Measurements from ENCODE around the gene MARCHF5.

The MARCHF5 gene

GRCh38 chr10:92242910-92243671 lies 47.9 kb upstream of the MARCHF5 start:
- Histone ChIP-seq H3K9me2 (replicated peaks; ENCODE audit: insufficient read depth, low read length) (no peaks in the 10 kb centered on the region), H4K20me1 (ENCODE audit: low read depth, low read length) (0 out of 2 replicates have a peak, but pooled peaks cover 2% of the 10 kb centered on the region), H3K27me3 (ENCODE audit: low read length) (no peaks in the 10 kb centered on the region), H3F3A (ENCODE audit: insufficient read depth) (peaks cover 16% of the 10 kb centered on the region), H3K36me3 (ENCODE audit: low read length) (no peaks in the 10 kb centered on the region), H3K27ac (ENCODE audit: low read depth, low read length) (no peak overlapping the region), H2AFZ (ENCODE audit: low read depth, low read length, severe bottlenecking) (no peak overlapping the region), H3K4me3 (ENCODE audit: insufficient read depth, low read length, poor library complexity, severe bottlenecking) (no peak overlapping the region), H3K4me2 (ENCODE audit: low read depth, low read length, poor library complexity, severe bottlenecking) (peak overlapping the region; percentile 37), H3K9me3 (ENCODE audit: insufficient read depth, low read length) (no peaks in the 10 kb centered on the region), H3K79me2 (ENCODE audit: insufficient read depth, low read length) (no peaks in the 10 kb centered on the region), H3K9ac (ENCODE audit: low read length) (no peak overlapping the region)
- no peak for TF ChIP-seq EZH2phosphoT487 (conservative IDR thresholded peaks at IDR 0.05; ENCODE audit: low read length)

- TF ChIP-seq EZH2phosphoT487 (conservative IDR thresholded peaks at IDR 0.05; ENCODE audit: low read length) (no peak), CTCF (IDR thresholded peaks at IDR 0.05; ENCODE audit: insufficient read depth, low read length, poor library complexity, severe bottlenecking) (no peak)
- 0 out of 2 replicates have a peak, but pooled peaks cover 2% of the 10 kb centered on the region for H4K20me1 ChIP-seq (ENCODE audit: low read depth, low read length)
- no peaks in the 10 kb centered on the region for H3K79me2 ChIP-seq (ENCODE audit: insufficient read depth, low read length)
These were observed 46.2 kb upstream of the MARCHF5 start for GRCh38 chr10:92244796-92245195.

GRCh38 chr10:92248566-92248965 lies 42.4 kb upstream of the MARCHF5 start:
- no peaks in the 10 kb centered on the region for H3K9me2 ChIP-seq (replicated peaks; ENCODE audit: insufficient read depth, low read length)
- no peaks in the 10 kb centered on the region for H3K36me3 ChIP-seq (ENCODE audit: low read length)
- no peaks in the 10 kb centered on the region for H3K9me3 ChIP-seq (ENCODE audit: insufficient read depth, low read length)
- H4K20me1 ChIP-seq (ENCODE audit: low read depth, low read length): no peaks in the 10 kb centered on the region
- no peak overlapping the region for H3K27ac ChIP-seq (ENCODE audit: low read depth, low read length)
- H3K9ac ChIP-seq (ENCODE audit: low read length): no peak overlapping the region
- no peak overlapping the region for H3K4me2 ChIP-seq (ENCODE audit: low read depth, low read length, poor library complexity, severe bottlenecking)
- H3K79me2 ChIP-seq (ENCODE audit: insufficient read depth, low read length): no peaks in the 10 kb centered on the region
- 0 out of 2 replicates have a peak, but pooled peaks cover under 1% of the 10 kb centered on the region for H3F3A ChIP-seq (ENCODE audit: insufficient read depth)
- H3K4me3 ChIP-seq (ENCODE audit: insufficient read depth, low read length, poor library complexity, severe bottlenecking): no peak overlapping the region
- TF ChIP-seq EZH2phosphoT487 (conservative IDR thresholded peaks at IDR 0.05; ENCODE audit: low read length): no peak
- TF ChIP-seq CTCF (IDR thresholded peaks at IDR 0.05; ENCODE audit: insufficient read depth, low read length, poor library complexity, severe bottlenecking): no peak
- H3K27me3 ChIP-seq (ENCODE audit: low read length): no peaks in the 10 kb centered on the region
- no peak overlapping the region for H2AFZ ChIP-seq (ENCODE audit: low read depth, low read length, severe bottlenecking)

More at GRCh38 chr10:92244796-92245195, 46.2 kb upstream of the MARCHF5 start:
- Histone ChIP-seq H3K9me3 (ENCODE audit: insufficient read depth, low read length) (no peaks in the 10 kb centered on the region), H3K36me3 (ENCODE audit: low read length) (no peaks in the 10 kb centered on the region), H3F3A (ENCODE audit: insufficient read depth) (peaks cover 16% of the 10 kb centered on the region), H3K4me2 (ENCODE audit: low read depth, low read length, poor library complexity, severe bottlenecking) (no peak overlapping the region), H3K4me3 (ENCODE audit: insufficient read depth, low read length, poor library complexity, severe bottlenecking) (no peak overlapping the region), H3K27me3 (ENCODE audit: low read length) (no peaks in the 10 kb centered on the region), H2AFZ (ENCODE audit: low read depth, low read length, severe bottlenecking) (no peak overlapping the region), H3K9me2 (replicated peaks; ENCODE audit: insufficient read depth, low read length) (no peaks in the 10 kb centered on the region), H3K27ac (ENCODE audit: low read depth, low read length) (no peak overlapping the region), H3K9ac (ENCODE audit: low read length) (no peak overlapping the region)

- Histone ChIP-seq H4K20me1 (ENCODE audit: low read depth, low read length) (no peaks in the 10 kb centered on the region), H3K9me3 (ENCODE audit: insufficient read depth, low read length) (no peaks in the 10 kb centered on the region), H3K27ac (ENCODE audit: low read depth, low read length) (no peak overlapping the region), H3K9me2 (replicated peaks; ENCODE audit: insufficient read depth, low read length) (no peaks in the 10 kb centered on the region), H3K27me3 (ENCODE audit: low read length) (no peaks in the 10 kb centered on the region), H3F3A (ENCODE audit: insufficient read depth) (no peaks in the 10 kb centered on the region), H3K4me3 (ENCODE audit: insufficient read depth, low read length, poor library complexity, severe bottlenecking) (no peak overlapping the region), H3K4me2 (ENCODE audit: low read depth, low read length, poor library complexity, severe bottlenecking) (no peak overlapping the region), H3K79me2 (ENCODE audit: insufficient read depth, low read length) (no peaks in the 10 kb centered on the region), H3K9ac (ENCODE audit: low read length) (no peak overlapping the region), H2AFZ (ENCODE audit: low read depth, low read length, severe bottlenecking) (no peak overlapping the region), H3K36me3 (ENCODE audit: low read length) (no peaks in the 10 kb centered on the region; the same call in 1 of the 2 replicates)
- no peak for TF ChIP-seq EZH2phosphoT487 (conservative IDR thresholded peaks at IDR 0.05; ENCODE audit: low read length)
These were observed 27.6 kb upstream of the MARCHF5 start for GRCh38 chr10:92263396-92263795.

Data from SU-DHL-6 (cell line).